ENCODE measurements around the gene CARD18.
A peak's percentile ranks its signal among the peaks of the same experiment; 100 is the strongest.

CARD18 gene

GRCh38 chr11:105139669-105140068 lies at the start of gene CARD18:
TSS of gene CARD18 (minus strand) at chr11:105139769. CDS start at chr11:105139726, 43 bp downstream.
- in situ Hi-C loops (cut with MboI; ENCODE audit: low pct_unique_long_range_greater_than_20kb, low sequenced_read_pairs) = no loop called here
- no peak for DNase-seq

GRCh38 chr11:105183987-105184386 lies 44.4 kb upstream of the CARD18 start:
- in situ Hi-C loops (cut with MboI; ENCODE audit: low pct_unique_long_range_greater_than_20kb, low sequenced_read_pairs) = no loop called here
- no peak for DNase-seq

- DNase-seq = no peak
- in situ Hi-C loops (cut with MboI; ENCODE audit: low pct_unique_long_range_greater_than_20kb, low sequenced_read_pairs) = no loop called here
These were observed 43.9 kb upstream of the CARD18 start for GRCh38 chr11:105183426-105183825.

GRCh38 chr11:105181521-105181920 lies 42.0 kb upstream of the CARD18 start:
- in situ Hi-C loops (cut with MboI; ENCODE audit: low pct_unique_long_range_greater_than_20kb, low sequenced_read_pairs) = no loop called here
- peak; percentile 45 for DNase-seq

- no peak for DNase-seq
- in situ Hi-C loops (cut with MboI; ENCODE audit: low pct_unique_long_range_greater_than_20kb, low sequenced_read_pairs) = no loop called here
These were observed 41.5 kb upstream of the CARD18 start for GRCh38 chr11:105181100-105181499.

GRCh38 chr11:105179542-105180278 lies 40.1 kb upstream of the CARD18 start:
- no peak for DNase-seq
- in situ Hi-C loops (cut with MboI; ENCODE audit: low pct_unique_long_range_greater_than_20kb, low sequenced_read_pairs) = no loop called here

GRCh38 chr11:105177658-105178057 lies 38.1 kb upstream of the CARD18 start:
- in situ Hi-C loops (cut with MboI; ENCODE audit: low pct_unique_long_range_greater_than_20kb, low sequenced_read_pairs) = no loop called here
- DNase-seq = no peak

GRCh38 chr11:105168457-105168856 lies 28.9 kb upstream of the CARD18 start:
- in situ Hi-C loops (cut with MboI; ENCODE audit: low pct_unique_long_range_greater_than_20kb, low sequenced_read_pairs) = no loop called here
- no peak for DNase-seq

- in situ Hi-C loops (cut with MboI; ENCODE audit: low pct_unique_long_range_greater_than_20kb, low sequenced_read_pairs) = no loop called here
These were observed 27.7 kb upstream of the CARD18 start for GRCh38 chr11:105167244-105167643.

GRCh38 chr11:105164208-105164607 lies 24.6 kb upstream of the CARD18 start:
- DNase-seq = no peak
- in situ Hi-C loops (cut with MboI; ENCODE audit: low pct_unique_long_range_greater_than_20kb, low sequenced_read_pairs) = no loop called here

More at GRCh38 chr11:105167244-105167643, 27.7 kb upstream of the CARD18 start:
- no peak for DNase-seq

GRCh38 chr11:105162506-105162905 lies 22.9 kb upstream of the CARD18 start:
- in situ Hi-C loops (cut with MboI; ENCODE audit: low pct_unique_long_range_greater_than_20kb, low sequenced_read_pairs) = no loop called here
- no peak for DNase-seq

- no peak for DNase-seq
- in situ Hi-C loops (cut with MboI; ENCODE audit: low pct_unique_long_range_greater_than_20kb, low sequenced_read_pairs) = no loop called here
These were observed 18.9 kb upstream of the CARD18 start for GRCh38 chr11:105158436-105158835.

GRCh38 chr11:105156720-105157119 lies 17.2 kb upstream of the CARD18 start:
- no peak for DNase-seq
- in situ Hi-C loops (cut with MboI; ENCODE audit: low pct_unique_long_range_greater_than_20kb, low sequenced_read_pairs) = no loop called here

GRCh38 chr11:105156231-105156630 lies 16.7 kb upstream of the CARD18 start:
- in situ Hi-C loops (cut with MboI; ENCODE audit: low pct_unique_long_range_greater_than_20kb, low sequenced_read_pairs) = no loop called here
- no peak for DNase-seq

GRCh38 chr11:105155679-105156078 lies 16.1 kb upstream of the CARD18 start:
- DNase-seq = no peak
- in situ Hi-C loops (cut with MboI; ENCODE audit: low pct_unique_long_range_greater_than_20kb, low sequenced_read_pairs) = no loop called here

- in situ Hi-C loops (cut with MboI; ENCODE audit: low pct_unique_long_range_greater_than_20kb, low sequenced_read_pairs) = no loop called here
- no peak for DNase-seq
These were observed 13.8 kb upstream of the CARD18 start for GRCh38 chr11:105153392-105153791.

GRCh38 chr11:105152560-105152959 lies 13.0 kb upstream of the CARD18 start:
- in situ Hi-C loops (cut with MboI; ENCODE audit: low pct_unique_long_range_greater_than_20kb, low sequenced_read_pairs) = no loop called here
- DNase-seq = no peak

- in situ Hi-C loops (cut with MboI; ENCODE audit: low pct_unique_long_range_greater_than_20kb, low sequenced_read_pairs) = no loop called here
- DNase-seq = no peak
These were observed 12.5 kb upstream of the CARD18 start for GRCh38 chr11:105152021-105152512.

GRCh38 chr11:105149477-105149876 lies 9.9 kb upstream of the CARD18 start:
- DNase-seq = no peak
- in situ Hi-C loops (cut with MboI; ENCODE audit: low pct_unique_long_range_greater_than_20kb, low sequenced_read_pairs) = no loop called here

GRCh38 chr11:105148241-105148640 lies 8.7 kb upstream of the CARD18 start:
- in situ Hi-C loops (cut with MboI; ENCODE audit: low pct_unique_long_range_greater_than_20kb, low sequenced_read_pairs) = no loop called here
- no peak for DNase-seq

- in situ Hi-C loops (cut with MboI; ENCODE audit: low pct_unique_long_range_greater_than_20kb, low sequenced_read_pairs) = no loop called here
- no peak for DNase-seq
These were observed 5.3 kb upstream of the CARD18 start for GRCh38 chr11:105144887-105145286.

Data from KBM-7 (cell line).